ENCODE results near the gene ADGRB2.

The ADGRB2 gene

GRCh38 chr1:31750858-31751510 lies 13.2 kb downstream of the ADGRB2 start:
- H3K18ac ChIP-seq (ENCODE audit: low read length): no peak overlapping the region
- H3K79me2 ChIP-seq (ENCODE audit: control insufficient read depth, insufficient read depth, low read length): no peaks in the 10 kb centered on the region
- no peak overlapping the region for H2AK5ac ChIP-seq (ENCODE audit: low read length)
- peak; percentile 43 for DNase-seq
- H3K79me1 ChIP-seq (ENCODE audit: low read length): no peaks in the 10 kb centered on the region
- no peak overlapping the region for H3K4me3 ChIP-seq (ENCODE audit: low read length)
- H3K56ac ChIP-seq (ENCODE audit: low read length): no peak overlapping the region
- H3K9ac ChIP-seq (ENCODE audit: low read length): no peak overlapping the region
- H3K27me3 ChIP-seq (ENCODE audit: insufficient read depth, low read length, poor library complexity): no peaks in the 10 kb centered on the region
- no peak overlapping the region for H2BK120ac ChIP-seq (ENCODE audit: low read depth, low read length)
- H3K4ac ChIP-seq (ENCODE audit: low read depth, low read length): no peak overlapping the region
- no peak overlapping the region for H4K5ac ChIP-seq (ENCODE audit: low read length)
- H4K8ac ChIP-seq (ENCODE audit: low read depth, low read length): no peak overlapping the region
- H3K23ac ChIP-seq (ENCODE audit: low read length): no peak overlapping the region
- no peak overlapping the region for H3K4me2 ChIP-seq (ENCODE audit: low read length)
- no peaks in the 10 kb centered on the region for H3K36me3 ChIP-seq (ENCODE audit: control insufficient read depth, insufficient read depth, low read length)
- no peak overlapping the region for H2BK5ac ChIP-seq (ENCODE audit: low read length)
- H3K27ac ChIP-seq (ENCODE audit: low read depth, low read length): no peak overlapping the region
- H3K4me1 ChIP-seq (ENCODE audit: control insufficient read depth, low read depth, low read length): peaks cover 12% of the 10 kb centered on the region
- WGBS (ENCODE audit: extremely low coverage, insufficient coverage, low lambda C conversion rate): no CpG with 5 or more reads among the region's 11 CpGs
- H2BK15ac ChIP-seq (replicated peaks; ENCODE audit: low read depth): no peak overlapping the region

- no peak overlapping the region for H3K56ac ChIP-seq (ENCODE audit: low read length)
- H3K79me1 ChIP-seq (ENCODE audit: low read length): no peaks in the 10 kb centered on the region
- H3K27me3 ChIP-seq (ENCODE audit: insufficient read depth, low read length, poor library complexity): no peaks in the 10 kb centered on the region
- no peak overlapping the region for H2AK5ac ChIP-seq (ENCODE audit: low read length)
- no peak overlapping the region for H4K5ac ChIP-seq (ENCODE audit: low read length)
- no peak overlapping the region for H3K27ac ChIP-seq (ENCODE audit: low read depth, low read length)
- no peaks in the 10 kb centered on the region for H3K79me2 ChIP-seq (ENCODE audit: control insufficient read depth, insufficient read depth, low read length)
- no peak overlapping the region for H3K18ac ChIP-seq (ENCODE audit: low read length)
- peaks cover 12% of the 10 kb centered on the region for H3K4me1 ChIP-seq (ENCODE audit: control insufficient read depth, low read depth, low read length)
- H3K4me2 ChIP-seq (ENCODE audit: low read length): no peak overlapping the region
- H2BK15ac ChIP-seq (replicated peaks; ENCODE audit: low read depth): no peak overlapping the region
- WGBS (ENCODE audit: extremely low coverage, insufficient coverage, low lambda C conversion rate): no CpG with 5 or more reads among the region's 7 CpGs
- H3K9ac ChIP-seq (ENCODE audit: low read length): no peak overlapping the region
- no peak overlapping the region for H2BK120ac ChIP-seq (ENCODE audit: low read depth, low read length)
- H3K4ac ChIP-seq (ENCODE audit: low read depth, low read length): no peak overlapping the region
- no peak for DNase-seq
- no peak overlapping the region for H3K4me3 ChIP-seq (ENCODE audit: low read length)
- no peak overlapping the region for H3K23ac ChIP-seq (ENCODE audit: low read length)
- H2BK5ac ChIP-seq (ENCODE audit: low read length): no peak overlapping the region
- no peaks in the 10 kb centered on the region for H3K36me3 ChIP-seq (ENCODE audit: control insufficient read depth, insufficient read depth, low read length)
- no peak overlapping the region for H4K8ac ChIP-seq (ENCODE audit: low read depth, low read length)
These were observed 14.1 kb downstream of the ADGRB2 start for GRCh38 chr1:31749785-31750735.

GRCh38 chr1:31748365-31748764 lies 15.8 kb downstream of the ADGRB2 start:
- H2BK120ac ChIP-seq (ENCODE audit: low read depth, low read length): no peak overlapping the region
- H2AK5ac ChIP-seq (ENCODE audit: low read length): no peak overlapping the region
- H3K79me2 ChIP-seq (ENCODE audit: control insufficient read depth, insufficient read depth, low read length): no peaks in the 10 kb centered on the region
- H3K36me3 ChIP-seq (ENCODE audit: control insufficient read depth, insufficient read depth, low read length): no peaks in the 10 kb centered on the region
- H2BK5ac ChIP-seq (ENCODE audit: low read length): no peak overlapping the region
- H3K9ac ChIP-seq (ENCODE audit: low read length): peak overlapping the region; percentile 3
- no peak overlapping the region for H3K23ac ChIP-seq (ENCODE audit: low read length)
- H3K4me2 ChIP-seq (ENCODE audit: low read length): no peak overlapping the region
- H3K56ac ChIP-seq (ENCODE audit: low read length): peak overlapping the region; percentile 77
- DNase-seq: peak; percentile 69
- no peak overlapping the region for H4K8ac ChIP-seq (ENCODE audit: low read depth, low read length)
- no CpG with 5 or more reads among the region's 4 CpGs for WGBS (ENCODE audit: extremely low coverage, insufficient coverage, low lambda C conversion rate)
- no peak overlapping the region for H3K4ac ChIP-seq (ENCODE audit: low read depth, low read length)
- H3K27ac ChIP-seq (ENCODE audit: low read depth, low read length): no peak overlapping the region
- H3K79me1 ChIP-seq (ENCODE audit: low read length): no peaks in the 10 kb centered on the region
- H3K4me3 ChIP-seq (ENCODE audit: low read length): no peak overlapping the region
- no peaks in the 10 kb centered on the region for H3K27me3 ChIP-seq (ENCODE audit: insufficient read depth, low read length, poor library complexity)
- H3K18ac ChIP-seq (ENCODE audit: low read length): no peak overlapping the region
- H3K4me1 ChIP-seq (ENCODE audit: control insufficient read depth, low read depth, low read length): peaks cover 12% of the 10 kb centered on the region
- no peak overlapping the region for H4K5ac ChIP-seq (ENCODE audit: low read length)
- H2BK15ac ChIP-seq (replicated peaks; ENCODE audit: low read depth): no peak overlapping the region

GRCh38 chr1:31747304-31747703 lies 16.8 kb downstream of the ADGRB2 start:
- H2AK5ac ChIP-seq (ENCODE audit: low read length): no peak overlapping the region
- H3K4ac ChIP-seq (ENCODE audit: low read depth, low read length): no peak overlapping the region
- H3K27me3 ChIP-seq (ENCODE audit: insufficient read depth, low read length, poor library complexity): no peaks in the 10 kb centered on the region
- no peak overlapping the region for H3K27ac ChIP-seq (ENCODE audit: low read depth, low read length)
- DNase-seq: no peak
- WGBS (ENCODE audit: extremely low coverage, insufficient coverage, low lambda C conversion rate): no CpG with 5 or more reads among the region's 1 CpG
- H3K23ac ChIP-seq (ENCODE audit: low read length): no peak overlapping the region
- no peak overlapping the region for H2BK5ac ChIP-seq (ENCODE audit: low read length)
- H3K9ac ChIP-seq (ENCODE audit: low read length): no peak overlapping the region
- H4K5ac ChIP-seq (ENCODE audit: low read length): no peak overlapping the region
- H3K4me3 ChIP-seq (ENCODE audit: low read length): no peak overlapping the region
- H2BK15ac ChIP-seq (replicated peaks; ENCODE audit: low read depth): no peak overlapping the region
- H3K79me2 ChIP-seq (ENCODE audit: control insufficient read depth, insufficient read depth, low read length): no peaks in the 10 kb centered on the region
- H4K8ac ChIP-seq (ENCODE audit: low read depth, low read length): no peak overlapping the region
- H3K36me3 ChIP-seq (ENCODE audit: control insufficient read depth, insufficient read depth, low read length): no peaks in the 10 kb centered on the region
- no peak overlapping the region for H3K18ac ChIP-seq (ENCODE audit: low read length)
- H3K79me1 ChIP-seq (ENCODE audit: low read length): no peaks in the 10 kb centered on the region
- peak overlapping the region; percentile 0 for H3K56ac ChIP-seq (ENCODE audit: low read length)
- H3K4me1 ChIP-seq (ENCODE audit: control insufficient read depth, low read depth, low read length): peaks cover 10% of the 10 kb centered on the region
- no peak overlapping the region for H2BK120ac ChIP-seq (ENCODE audit: low read depth, low read length)
- H3K4me2 ChIP-seq (ENCODE audit: low read length): no peak overlapping the region

GRCh38 chr1:31746687-31747086 lies 17.5 kb downstream of the ADGRB2 start:
- peak overlapping the region; percentile 18 for H3K9ac ChIP-seq (ENCODE audit: low read length)
- no peak overlapping the region for H3K4ac ChIP-seq (ENCODE audit: low read depth, low read length)
- H2BK120ac ChIP-seq (ENCODE audit: low read depth, low read length): no peak overlapping the region
- H3K36me3 ChIP-seq (ENCODE audit: control insufficient read depth, insufficient read depth, low read length): no peaks in the 10 kb centered on the region
- H3K18ac ChIP-seq (ENCODE audit: low read length): no peak overlapping the region
- H4K8ac ChIP-seq (ENCODE audit: low read depth, low read length): no peak overlapping the region
- no peak overlapping the region for H2AK5ac ChIP-seq (ENCODE audit: low read length)
- H2BK15ac ChIP-seq (replicated peaks; ENCODE audit: low read depth): no peak overlapping the region
- H3K27ac ChIP-seq (ENCODE audit: low read depth, low read length): no peak overlapping the region
- H3K4me1 ChIP-seq (ENCODE audit: control insufficient read depth, low read depth, low read length): peaks cover 5% of the 10 kb centered on the region
- H3K27me3 ChIP-seq (ENCODE audit: insufficient read depth, low read length, poor library complexity): no peaks in the 10 kb centered on the region
- DNase-seq: peak; percentile 48
- no peak overlapping the region for H3K23ac ChIP-seq (ENCODE audit: low read length)
- H3K79me1 ChIP-seq (ENCODE audit: low read length): no peaks in the 10 kb centered on the region
- H3K4me2 ChIP-seq (ENCODE audit: low read length): no peak overlapping the region
- H3K4me3 ChIP-seq (ENCODE audit: low read length): no peak overlapping the region
- H3K56ac ChIP-seq (ENCODE audit: low read length): peak overlapping the region; percentile 22
- no peak overlapping the region for H2BK5ac ChIP-seq (ENCODE audit: low read length)
- H4K5ac ChIP-seq (ENCODE audit: low read length): no peak overlapping the region
- no CpG with 5 or more reads among the region's 7 CpGs for WGBS (ENCODE audit: extremely low coverage, insufficient coverage, low lambda C conversion rate)
- H3K79me2 ChIP-seq (ENCODE audit: control insufficient read depth, insufficient read depth, low read length): no peaks in the 10 kb centered on the region

All from mesendoderm (in vitro differentiated cells).